ENCODE results near the gene RGMA.

- no peak for TF ChIP-seq CTCF (IDR thresholded peaks at IDR 0.05; ENCODE audit: poor library complexity)
- no peak for TF ChIP-seq EZH2 (IDR thresholded peaks at IDR 0.05; ENCODE audit: borderline replicate concordance)
- no peak for TF ChIP-seq EZH2phosphoT487 (IDR thresholded peaks at IDR 0.05; ENCODE audit: low read depth, severe bottlenecking, unreplicated experiment)
These were observed 15.5 kb downstream of the RGMA start for GRCh38 chr15:93073465-93073952.
